Endodermal cell (in vitro differentiated cells): Measurements from ENCODE around the gene DOK7. TPM values are rescaled to one million over a fixed set of nuclear protein-coding genes. Genes with fewer than 3 reads are reported as not detected.
A peak's percentile ranks its signal among the peaks of the same experiment; 100 is the strongest.
"Not testable (repeated sequence)": the region's sequence is repeated elsewhere in the genome, so short reads cannot be mapped to it uniquely, and the experiment has no call there.

Source experiments
- DNase-seq: peaks from one replicate; pipeline ENCODE4 v3.0.0-alpha.2; 2017
- H3K27ac ChIP-seq: 2 replicates; pipeline ENCODE4 v1.5.1; 2013; ENCODE audit warnings: mild to moderate bottlenecking, low read depth, low read length, moderate library complexity
- H3K27me3 ChIP-seq: 2 replicates; pipeline ENCODE4 v1.6.1; 2013; ENCODE audit warnings: mild to moderate bottlenecking, low read length, moderate library complexity; ENCODE audit not compliant: insufficient read depth, control insufficient read depth, poor library complexity, severe bottlenecking
- H3K36me3 ChIP-seq: 2 replicates; pipeline ENCODE4 v1.7.0; 2013; ENCODE audit warnings: mild to moderate bottlenecking, low read length, moderate library complexity; ENCODE audit not compliant: control insufficient read depth, insufficient read depth
- H3K4me1 ChIP-seq: one replicate; pipeline ENCODE4 v1.7.0; 2013; ENCODE audit warnings: low read length; ENCODE audit not compliant: control insufficient read depth, insufficient read depth
- H3K4me3 ChIP-seq: 2 replicates; pipeline ENCODE4 v1.5.1; 2013; ENCODE audit warnings: mild to moderate bottlenecking, low read length, moderate library complexity
- H3K9ac ChIP-seq: 2 replicates; pipeline ENCODE4 v1.6.1; 2013; ENCODE audit warnings: mild to moderate bottlenecking, low read length, moderate library complexity; ENCODE audit not compliant: poor library complexity, severe bottlenecking; ENCODE audit errors: extremely low read depth
- H3K9me3 ChIP-seq: 2 replicates; pipeline ENCODE4 v1.6.1; 2013; ENCODE audit warnings: mild to moderate bottlenecking, low read length, moderate library complexity; ENCODE audit not compliant: control insufficient read depth
- H3K27ac Mint-ChIP-seq: 2 replicates; pipeline ENCODE4 v1.8.0; 2020; ENCODE audit warnings: mixed read lengths
- H3K27me3 Mint-ChIP-seq: 2 replicates; pipeline ENCODE4 v1.8.0; 2021; ENCODE audit warnings: mild to moderate bottlenecking, mixed read lengths; ENCODE audit not compliant: insufficient read depth
- H3K36me3 Mint-ChIP-seq: 2 replicates; pipeline ENCODE4 v1.8.0; 2020; ENCODE audit warnings: low read depth, mixed read lengths
- H3K4me1 Mint-ChIP-seq: 2 replicates; pipeline ENCODE4 v1.8.0; 2020; ENCODE audit warnings: mixed read lengths
- H3K4me3 Mint-ChIP-seq: 2 replicates; pipeline ENCODE4 v1.8.0; 2020; ENCODE audit warnings: mild to moderate bottlenecking, moderate library complexity, mixed read lengths
- H3K9me3 Mint-ChIP-seq: 2 replicates; pipeline ENCODE4 v1.8.0; 2020; ENCODE audit warnings: mild to moderate bottlenecking, mixed read lengths
- CTCF ChIP-seq: fragments of 200-600 bp; sonication (generic); conservative IDR thresholded peaks from 2 replicates; pipeline ENCODE4 v1.5.0; 2021; ENCODE audit warnings: antibody characterized with exemption, mild to moderate bottlenecking
- WGBS, 2 experiments: methylation state at CpG; one replicate each; pipeline versions ENCODE4 v1.1.5 to v1.1.7; 2013; ENCODE audit warnings: missing lambda C conversion rate in 2 of 2, mixed read lengths in 1 of 2; ENCODE audit not compliant: insufficient coverage in 1 of 2, insufficient read length in 1 of 2; 5-methylcytosine and 5-hydroxymethylcytosine counted together
- total RNA-seq, 2 donors: library from RNA; stranded (reverse); fragmentation: NEBNext Ultra II Directional in 1 of 2; extraction: Animal tissue kit (Norgen Biotek cat#: 25700) in 1 of 2; gene quantifications; 2 replicates in 1 of 2; 3 replicates in 1 of 2; pipeline ENCODE4 v1.2.1, GENCODE V29; 2021

The DOK7 gene
- total RNA-seq, 2 donors from 2014 or later, result 0.38 to 1.3 TPM

- Histone ChIP-seq H3K27me3 (peaks cover 15% of the 10 kb centered on the region), H3K9me3 (no peaks in the 10 kb centered on the region), H3K27ac (peak overlapping the region; percentile 49), H3K4me1 (peaks cover 2% of the 10 kb centered on the region), H3K36me3 (peaks cover 14% of the 10 kb centered on the region), H3K4me3 (peak overlapping the region; percentile 69), H3K9ac (no peak overlapping the region)
- Mint-ChIP-seq H3K27me3 (peaks cover 35% of the 10 kb centered on the region), H3K36me3 (peaks cover 18% of the 10 kb centered on the region), H3K4me3 (peak overlapping the region; percentile 95), H3K4me1 (peaks cover 12% of the 10 kb centered on the region), H3K9me3 (peaks cover 9% of the 10 kb centered on the region), H3K27ac (peak overlapping the region; percentile 39)
- 37 to 49% methylated on average over 16 to 42 of the region's 42 CpGs for WGBS, 2 experiments
- no peak for TF ChIP-seq CTCF
- peak; percentile 75 for DNase-seq
Observed at GRCh38 chr4:3532751-3533422, 69.8 kb downstream of the DOK7 start.

- Histone ChIP-seq H3K27ac (no peak overlapping the region), H3K4me1 (peaks cover 2% of the 10 kb centered on the region), H3K27me3 (peaks cover 15% of the 10 kb centered on the region), H3K4me3 (no peak overlapping the region), H3K9me3 (no peaks in the 10 kb centered on the region), H3K9ac (no peak overlapping the region), H3K36me3 (peaks cover 11% of the 10 kb centered on the region)
- peaks cover 35% of the 10 kb centered on the region for H3K27me3 Mint-ChIP-seq
- peaks cover 14% of the 10 kb centered on the region for H3K36me3 Mint-ChIP-seq
- H3K4me1 Mint-ChIP-seq, result peaks cover 7% of the 10 kb centered on the region
- no peak for TF ChIP-seq CTCF
- peak overlapping the region; percentile 95 for H3K4me3 Mint-ChIP-seq
- no peak overlapping the region for H3K27ac Mint-ChIP-seq
- no peak for DNase-seq
- 84 to 94% methylated on average over 5 to 7 of the region's 7 CpGs for WGBS, 2 experiments
- peaks cover 9% of the 10 kb centered on the region for H3K9me3 Mint-ChIP-seq
Observed at GRCh38 chr4:3533423-3533820, 70.3 kb downstream of the DOK7 start.

DNA sequence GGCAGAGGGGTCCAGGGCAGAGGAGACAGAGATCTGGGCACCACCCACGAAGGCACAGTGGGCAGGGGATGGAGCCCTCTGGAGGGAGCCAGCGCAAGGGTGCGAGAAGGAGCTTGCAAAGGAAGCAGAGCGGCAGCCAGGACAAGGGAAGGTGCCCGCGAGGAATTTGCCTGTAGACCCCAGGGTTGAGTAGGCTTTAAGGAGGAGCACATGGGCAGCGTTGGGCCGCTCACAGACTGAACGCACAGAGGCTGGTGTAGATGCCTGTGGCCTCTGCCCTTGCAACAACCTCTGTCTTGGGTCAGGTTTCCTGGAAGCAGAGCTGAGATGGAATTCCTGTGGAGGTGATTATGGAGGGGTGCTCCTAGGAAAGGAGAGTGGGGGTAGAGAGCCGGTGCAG, 72.7 kb downstream of the DOK7 start:
- not testable (repeated sequence) for H3K36me3 ChIP-seq, H3K4me3 Mint-ChIP-seq
- 91 to 92% methylated on average over 8 of the region's 10 CpGs for WGBS, 2 experiments

GRCh38 chr4:3538906-3539305, 75.8 kb downstream of the DOK7 start:
- H3K9ac ChIP-seq, DNase-seq, H3K4me1 ChIP-seq, H3K4me3 ChIP-seq, H3K27me3 ChIP-seq, H3K27ac Mint-ChIP-seq, H3K36me3 ChIP-seq, H3K27ac ChIP-seq, H3K4me3 Mint-ChIP-seq, H3K36me3 Mint-ChIP-seq, H3K4me1 Mint-ChIP-seq, H3K9me3 ChIP-seq: not testable (repeated sequence)
- 91% methylated on average over 22 of the region's 23 CpGs; no CpG with 5 or more reads in 1 of the 2 experiments for WGBS, 2 experiments
- peaks cover 23% of the 10 kb centered on the region for H3K27me3 Mint-ChIP-seq
- H3K9me3 Mint-ChIP-seq, result peaks cover 17% of the 10 kb centered on the region

More for the DNA sequence above, 72.7 kb downstream of the DOK7 start:
- peaks cover 17% of the 10 kb centered on the region for H3K9me3 Mint-ChIP-seq
- H3K9me3 ChIP-seq, H3K4me3 ChIP-seq, DNase-seq, H3K9ac ChIP-seq, H3K36me3 Mint-ChIP-seq, H3K27ac ChIP-seq, H3K4me1 Mint-ChIP-seq, H3K27ac Mint-ChIP-seq, H3K4me1 ChIP-seq: not testable (repeated sequence)
- H3K27me3 ChIP-seq, result peaks cover 15% of the 10 kb centered on the region
- peaks cover 32% of the 10 kb centered on the region for H3K27me3 Mint-ChIP-seq

DNA sequence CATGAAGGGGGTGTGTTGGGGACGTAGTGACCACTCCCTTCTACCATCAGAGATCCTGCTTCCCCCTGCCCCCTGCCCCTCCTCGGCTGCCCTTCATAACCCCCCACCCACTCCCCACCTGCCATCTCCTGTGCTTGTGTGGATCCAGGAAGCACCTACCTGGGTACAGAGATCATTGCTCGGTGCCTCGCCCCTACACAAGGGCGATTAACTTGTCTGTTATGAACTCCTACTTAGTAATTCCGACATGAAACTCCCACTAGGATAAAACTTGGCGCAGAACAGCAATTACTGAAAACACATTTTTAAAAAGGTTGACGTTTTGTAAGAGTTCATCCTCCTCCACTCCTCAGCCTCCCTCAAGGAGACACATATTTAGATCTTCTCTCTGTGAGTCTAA, 80.3 kb downstream of the DOK7 start:
- H3K9me3 Mint-ChIP-seq, H3K4me1 Mint-ChIP-seq: not testable (repeated sequence)
- WGBS, 2 experiments, result 86 to 100% methylated on average over 1 to 7 of the region's 8 CpGs

More for the DNA sequence above, 80.3 kb downstream of the DOK7 start:
- H3K36me3 Mint-ChIP-seq, H3K27ac Mint-ChIP-seq, H3K27me3 Mint-ChIP-seq, H3K9ac ChIP-seq, H3K4me1 ChIP-seq, H3K27me3 ChIP-seq, H3K4me3 ChIP-seq, H3K36me3 ChIP-seq, H3K4me3 Mint-ChIP-seq, H3K27ac ChIP-seq, H3K9me3 ChIP-seq, DNase-seq: not testable (repeated sequence)
